Stimulated activated CD8-positive, alpha-beta memory T cell treated with anti-CD3 and anti-CD28 coated beads, Interleukin-4, amount 100 ng/mL, for 4 hours (primary cell): ENCODE measurements around the gene TNFAIP8.

Source experiments
- DNase-seq, 2 donors: peaks; one replicate each; pipeline ENCODE4 v3.0.0-alpha.2; 2020; ENCODE audit warnings: low read depth in 2 of 2, low spot score in 1 of 2

TNFAIP8 gene

DNA sequence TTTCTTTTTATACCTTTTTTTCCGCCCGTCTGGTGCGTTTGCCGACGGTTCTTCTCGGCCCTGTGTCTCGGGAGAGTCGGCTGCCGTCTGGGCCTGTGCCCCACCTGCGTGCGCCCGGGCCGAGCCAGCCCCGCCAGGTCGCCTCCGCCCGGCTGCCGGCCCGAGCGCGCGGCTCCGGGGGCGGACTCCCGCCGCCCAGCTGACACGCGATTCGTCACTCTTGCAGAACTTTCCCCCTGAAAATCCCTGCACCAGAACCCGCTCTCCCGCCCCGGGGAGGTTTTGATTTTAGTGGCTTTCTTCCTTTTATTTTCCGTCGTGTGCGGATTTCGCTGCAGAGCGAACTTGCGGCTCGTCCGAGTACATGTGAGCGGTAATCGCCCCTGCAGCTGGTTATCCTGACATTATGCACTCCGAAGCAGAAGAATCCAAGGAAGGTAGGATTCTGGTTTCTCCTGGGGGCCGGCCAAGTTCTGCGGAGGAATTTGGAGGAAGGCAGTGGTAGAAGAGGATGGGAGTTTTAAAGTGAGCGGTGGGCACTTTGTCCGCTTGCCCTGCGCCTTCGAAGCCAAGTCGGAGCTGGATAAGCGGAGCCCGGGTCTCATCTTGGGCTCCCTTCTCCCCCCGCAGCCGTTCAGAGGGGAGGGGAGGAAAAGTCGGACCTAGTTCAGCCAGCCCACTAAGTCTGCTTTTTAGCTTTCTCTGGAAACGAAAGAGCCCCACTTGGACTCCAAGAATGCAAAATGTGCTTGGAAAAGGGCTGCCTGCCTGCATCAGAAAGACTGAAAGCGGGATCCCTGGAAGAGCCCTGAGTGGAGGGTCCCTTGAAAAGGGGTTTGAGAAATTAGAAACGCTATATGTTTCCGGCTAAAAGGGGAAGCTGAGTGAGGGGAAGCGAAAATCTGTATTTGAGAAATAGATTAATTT, at the start of gene TNFAIP8:
TSS of gene TNFAIP8 (plus strand) at position 335 of the 927 bp plus-strand sequence. CDS start at position 407, 72 bp downstream.
- DNase-seq, result peak; percentile 44 to 50

DNA sequence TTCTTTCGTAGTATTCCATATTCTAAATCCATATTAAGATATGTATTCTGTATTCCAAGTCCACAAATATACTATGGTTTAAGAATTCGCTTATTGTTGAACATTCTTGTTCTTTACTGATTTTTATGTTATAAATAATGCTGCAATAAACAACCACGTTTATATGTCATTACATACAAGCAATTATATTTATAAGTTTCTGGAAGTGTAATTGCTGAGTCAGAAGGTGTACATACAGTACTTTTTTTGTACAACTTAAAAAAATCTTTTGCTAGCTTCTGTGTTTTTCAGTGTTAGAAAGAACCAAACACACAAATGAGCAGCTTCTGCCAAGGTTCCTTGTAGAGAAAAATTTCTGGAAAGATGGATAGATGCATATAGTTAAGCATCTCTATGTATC, 48.6 kb upstream of the TNFAIP8 start:
- DNase-seq, result no peak

DNA sequence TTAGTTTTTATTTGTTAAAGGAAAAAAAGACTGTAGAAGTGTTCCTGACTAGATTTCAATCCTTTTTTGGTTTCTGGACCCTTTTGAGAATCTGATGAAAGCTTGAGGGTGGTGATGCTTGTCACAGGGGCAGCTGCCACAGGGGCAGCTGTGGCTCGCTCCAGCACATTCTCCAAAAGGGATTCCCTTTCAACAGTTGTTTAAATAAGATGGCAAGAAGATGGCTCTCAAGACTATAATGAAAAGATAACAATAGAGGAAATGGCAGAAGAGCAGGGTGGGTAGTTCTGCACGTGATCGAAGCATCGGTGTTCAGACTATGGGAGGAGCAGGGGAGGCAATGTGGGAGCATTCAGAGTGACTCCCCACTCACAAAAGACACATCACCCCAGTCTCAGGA, 46.5 kb upstream of the TNFAIP8 start:
- DNase-seq, result no peak

DNA sequence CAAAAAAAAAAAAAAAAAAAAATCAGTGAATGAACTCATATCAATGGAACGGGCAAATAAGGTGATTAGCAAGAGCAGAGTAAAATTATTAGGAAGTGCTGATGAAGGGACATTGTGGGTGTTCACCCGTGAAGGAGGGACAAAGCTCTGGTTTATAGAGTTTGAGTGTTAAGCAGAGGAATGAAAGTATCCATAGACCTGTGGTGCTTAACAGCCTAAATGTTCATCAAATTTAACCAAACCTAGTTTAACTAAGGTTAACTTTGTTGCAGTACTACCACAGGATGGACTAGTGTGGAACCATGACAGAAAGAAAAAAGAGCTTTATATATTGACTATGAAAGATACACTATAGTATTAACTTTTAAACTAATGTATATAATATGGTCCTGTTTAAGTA, 44.1 kb upstream of the TNFAIP8 start:
- DNase-seq, result no peak

DNA sequence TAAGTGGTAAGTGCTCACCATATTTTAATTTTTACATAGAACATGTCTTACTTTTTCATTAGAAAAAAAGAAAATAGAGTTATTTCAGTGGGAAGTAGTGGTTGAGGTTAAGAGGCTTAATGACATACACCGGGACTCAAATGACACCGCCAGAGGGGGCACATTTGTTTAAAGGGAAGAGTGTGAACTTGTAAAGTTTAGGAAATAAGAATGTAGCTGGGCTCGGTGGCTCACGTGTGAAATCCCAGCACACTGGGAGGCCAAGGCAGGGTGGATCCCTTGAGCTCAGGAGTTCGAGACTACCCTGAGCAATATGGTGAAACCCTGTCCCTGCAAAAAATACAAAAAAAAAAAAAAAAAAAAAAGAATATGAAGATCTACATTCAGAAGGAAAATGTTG, 43.4 kb upstream of the TNFAIP8 start:
- DNase-seq, result no peak

DNA sequence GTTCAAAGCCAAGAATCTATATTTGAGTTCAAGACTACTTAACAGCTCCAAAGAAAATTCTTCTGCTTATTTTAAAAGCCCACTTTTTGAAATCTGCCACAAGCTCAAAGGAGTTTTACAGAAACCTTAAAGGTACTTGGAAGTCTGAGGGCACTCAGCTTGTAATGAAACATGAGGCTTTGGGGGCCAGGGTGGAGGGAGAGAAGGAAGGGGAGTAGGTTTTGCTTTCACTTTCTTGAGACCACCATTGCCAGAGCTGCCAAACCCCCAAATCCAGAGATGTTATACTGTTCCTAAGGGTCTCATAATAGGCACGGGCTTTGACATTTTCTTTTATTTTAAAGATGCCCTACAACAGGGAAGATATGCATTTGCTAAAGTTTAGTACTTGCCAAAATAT, 42.6 kb upstream of the TNFAIP8 start:
- no peak for DNase-seq

DNA sequence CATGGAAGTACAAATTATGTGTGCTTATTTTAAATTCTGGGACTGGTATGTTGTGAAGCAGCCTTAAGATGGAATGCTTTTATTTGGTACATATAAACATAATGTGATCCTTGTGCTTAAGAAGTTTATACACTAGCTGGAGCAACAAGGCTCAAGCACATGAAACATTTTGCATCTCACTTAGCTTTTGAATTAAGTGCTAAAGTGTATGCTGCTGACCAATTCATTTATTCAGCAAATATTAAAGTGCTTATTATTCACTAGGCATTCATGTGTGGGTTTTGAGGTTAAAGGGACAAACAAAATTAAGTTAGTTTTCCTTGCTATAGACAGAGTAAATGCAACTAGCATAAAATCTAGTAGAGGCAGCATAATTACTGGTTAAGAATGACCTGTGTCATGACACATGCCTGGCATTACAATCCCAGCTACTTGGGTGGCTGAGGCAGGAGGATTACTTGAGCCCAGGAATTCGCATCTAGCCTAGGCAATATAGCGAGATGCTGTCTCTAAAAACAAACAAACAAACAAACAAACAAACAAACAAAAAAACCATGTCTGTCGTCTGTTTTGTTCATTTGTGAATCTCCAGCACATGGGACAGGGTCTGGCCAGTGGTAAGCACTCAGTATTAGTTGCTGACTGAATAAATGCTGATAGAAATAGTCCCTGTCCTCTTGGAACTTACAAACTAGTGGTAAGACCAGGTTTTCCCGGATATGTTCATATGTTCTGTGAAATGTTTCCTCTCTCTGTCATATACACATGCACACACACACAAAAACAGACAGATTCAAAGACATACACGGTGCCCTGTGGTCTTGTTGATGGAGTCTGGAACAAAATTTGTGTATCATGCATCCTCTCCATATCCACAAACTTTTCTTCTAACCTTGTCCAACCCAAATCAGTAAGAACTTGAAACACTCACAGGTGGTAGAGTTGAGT, 41.9 kb upstream of the TNFAIP8 start:
- no peak for DNase-seq

DNA sequence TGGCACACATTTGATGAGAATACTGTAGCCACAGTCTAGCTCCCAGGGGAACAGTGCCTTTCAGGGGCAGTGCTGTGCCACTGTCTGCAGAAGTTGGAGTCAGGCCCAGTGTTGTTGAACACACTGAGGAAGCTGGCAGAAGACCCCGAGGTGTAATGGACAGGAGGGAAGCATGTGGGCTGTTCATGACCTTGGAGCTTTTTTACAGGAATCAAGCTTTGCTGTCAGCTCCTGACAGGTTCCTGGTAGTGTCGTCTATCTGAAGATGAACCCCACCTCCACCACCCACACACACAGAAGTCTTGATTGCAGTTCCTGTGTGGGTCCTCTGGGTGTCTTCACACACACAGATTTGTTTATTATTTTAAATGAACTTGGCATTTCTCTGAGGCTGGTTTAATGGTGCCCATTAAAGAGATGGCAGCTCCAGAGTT, 40.3 kb upstream of the TNFAIP8 start:
- peak in 1 of 2 donors; percentile 49 for DNase-seq

DNA sequence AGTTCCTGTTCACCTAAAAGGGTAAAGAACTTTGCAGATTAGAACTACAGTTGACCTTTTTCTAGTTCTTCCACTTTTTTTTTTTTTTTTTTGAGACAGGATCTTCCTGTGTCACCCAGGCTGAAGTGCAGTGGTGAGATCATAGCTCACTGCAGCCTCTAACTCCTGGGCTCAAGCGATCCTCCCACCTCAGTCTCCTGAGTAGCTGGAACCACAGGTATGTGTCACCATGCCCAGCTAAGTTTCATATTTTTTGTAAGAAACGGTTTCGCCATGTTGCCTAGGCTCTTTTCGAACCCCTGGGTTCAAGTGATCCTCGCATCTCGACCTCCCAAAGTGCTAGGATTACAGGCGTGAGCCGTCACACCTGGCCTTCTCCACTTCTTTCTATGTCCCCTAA, 39.7 kb upstream of the TNFAIP8 start:
- DNase-seq, result no peak

DNA sequence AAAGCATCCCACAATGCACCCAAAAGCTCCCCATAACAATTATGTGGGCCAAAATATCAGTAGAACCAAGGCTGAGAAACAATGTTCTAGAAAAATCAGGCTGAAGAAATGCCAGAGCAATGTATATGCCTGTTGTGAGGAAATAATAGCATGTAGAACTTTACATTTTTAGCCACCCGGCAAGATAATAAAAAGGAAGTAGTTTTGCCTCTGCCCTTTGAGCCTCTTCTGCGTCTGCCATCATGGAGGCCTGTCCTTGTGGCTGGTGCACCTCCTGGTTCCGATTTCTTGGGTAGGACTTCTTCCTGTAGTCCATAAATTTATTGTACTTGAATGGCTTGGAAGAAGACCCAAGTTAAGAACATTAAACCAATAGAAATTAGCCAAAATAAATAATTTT, 38.9 kb upstream of the TNFAIP8 start:
- no peak for DNase-seq

DNA sequence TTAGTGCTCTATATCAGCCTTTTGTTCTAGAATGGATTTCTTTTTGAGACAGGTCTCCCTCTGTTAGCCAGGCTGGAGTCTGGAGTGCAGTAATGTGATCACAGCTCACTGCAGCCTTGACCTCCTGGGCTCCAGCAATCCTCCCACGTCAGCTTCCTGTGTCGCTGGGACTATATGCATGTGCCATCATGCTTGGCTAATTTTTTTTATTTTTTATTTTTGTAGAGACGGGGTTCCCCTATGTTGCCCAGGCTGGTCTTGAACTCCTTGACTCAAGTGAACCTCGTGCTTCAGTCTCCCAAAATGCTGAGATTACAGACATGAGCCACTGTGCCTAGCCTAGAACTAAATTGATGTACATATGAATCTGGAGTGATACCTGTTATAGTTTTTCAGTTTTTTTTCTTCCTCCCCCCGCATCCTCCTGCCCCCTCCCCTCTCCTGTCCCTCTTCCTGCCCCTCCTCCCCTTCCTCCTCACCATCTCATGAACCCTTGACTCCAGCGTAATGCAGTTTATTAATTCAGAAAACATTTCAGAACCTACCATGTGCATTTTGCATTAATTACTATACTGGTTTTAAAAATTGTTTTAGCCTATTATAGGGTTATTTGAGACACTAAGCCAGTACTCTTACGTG, 37.4 kb upstream of the TNFAIP8 start:
- no peak for DNase-seq

DNA sequence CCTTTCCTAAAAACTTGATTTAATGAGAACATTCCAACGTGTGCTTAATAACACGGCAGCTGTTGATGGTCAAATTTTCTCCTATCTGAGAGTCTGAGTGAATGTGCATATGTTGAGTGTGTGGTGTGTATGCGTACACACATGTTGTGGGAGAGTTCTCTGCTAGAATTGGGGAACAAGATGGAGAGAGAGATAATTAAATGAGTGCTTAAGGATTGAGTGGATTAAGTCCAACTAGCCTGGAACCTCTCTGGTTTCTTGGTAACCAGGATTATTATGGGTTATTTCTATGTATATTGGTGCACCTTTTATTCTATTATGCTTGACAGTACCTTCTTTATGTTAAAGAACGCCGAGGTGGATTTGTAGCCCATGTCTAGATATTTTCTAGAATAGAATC, 36.4 kb upstream of the TNFAIP8 start:
- DNase-seq, result no peak

DNA sequence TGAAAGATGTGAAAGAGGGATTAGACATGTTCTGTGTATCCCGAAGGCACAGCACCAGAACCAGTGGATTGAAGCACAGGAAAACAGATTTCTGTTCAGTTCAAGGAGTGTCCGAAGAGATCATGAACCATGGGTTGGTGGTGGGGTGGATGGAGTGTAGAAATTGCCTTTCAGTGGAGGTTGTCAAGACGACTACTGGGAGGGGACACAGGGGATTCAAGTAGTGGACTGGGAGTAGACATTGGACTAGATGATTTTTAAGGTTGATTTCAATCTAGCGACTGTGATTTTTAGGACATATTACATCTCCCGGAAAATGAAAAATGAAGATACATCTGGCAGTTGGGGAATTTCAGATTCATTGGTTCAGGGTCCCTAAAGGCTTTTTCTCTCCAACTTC, 35.9 kb upstream of the TNFAIP8 start:
- DNase-seq, result no peak

DNA sequence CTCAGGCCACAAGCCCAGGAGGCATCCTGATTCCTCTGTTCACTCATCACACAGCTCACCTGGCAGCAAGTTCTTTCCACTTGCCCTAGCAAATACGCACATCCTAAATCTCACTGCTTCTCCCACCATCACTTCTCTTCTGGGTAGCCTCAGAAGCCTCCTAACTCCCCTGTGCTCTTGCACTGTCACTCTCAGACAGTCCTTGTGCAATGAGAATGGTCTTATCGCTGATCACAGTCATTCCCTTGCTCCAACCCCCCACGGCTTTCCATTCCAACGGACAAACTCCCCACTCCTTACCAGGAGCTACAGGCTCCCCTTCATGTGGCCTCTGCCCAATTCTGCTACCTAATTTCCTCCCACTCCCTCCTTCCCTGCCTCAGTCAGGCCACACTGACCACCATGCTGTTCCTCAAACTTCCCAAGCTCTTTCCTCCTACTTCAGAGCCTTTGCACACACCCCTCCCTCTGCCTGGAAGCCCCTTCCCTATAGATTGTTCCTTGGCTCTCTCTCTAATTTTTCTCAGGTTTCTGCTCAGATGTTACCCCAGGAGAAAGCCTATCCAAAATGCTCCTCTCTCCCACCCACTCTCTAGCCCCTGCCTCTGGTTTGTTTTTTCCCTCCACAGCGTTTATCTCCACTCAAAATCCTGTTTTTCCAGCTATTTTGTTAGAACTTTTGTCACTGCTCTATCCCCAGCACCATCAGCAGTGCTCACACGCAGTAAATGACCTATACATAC, 34.1 kb upstream of the TNFAIP8 start:
- no peak for DNase-seq

DNA sequence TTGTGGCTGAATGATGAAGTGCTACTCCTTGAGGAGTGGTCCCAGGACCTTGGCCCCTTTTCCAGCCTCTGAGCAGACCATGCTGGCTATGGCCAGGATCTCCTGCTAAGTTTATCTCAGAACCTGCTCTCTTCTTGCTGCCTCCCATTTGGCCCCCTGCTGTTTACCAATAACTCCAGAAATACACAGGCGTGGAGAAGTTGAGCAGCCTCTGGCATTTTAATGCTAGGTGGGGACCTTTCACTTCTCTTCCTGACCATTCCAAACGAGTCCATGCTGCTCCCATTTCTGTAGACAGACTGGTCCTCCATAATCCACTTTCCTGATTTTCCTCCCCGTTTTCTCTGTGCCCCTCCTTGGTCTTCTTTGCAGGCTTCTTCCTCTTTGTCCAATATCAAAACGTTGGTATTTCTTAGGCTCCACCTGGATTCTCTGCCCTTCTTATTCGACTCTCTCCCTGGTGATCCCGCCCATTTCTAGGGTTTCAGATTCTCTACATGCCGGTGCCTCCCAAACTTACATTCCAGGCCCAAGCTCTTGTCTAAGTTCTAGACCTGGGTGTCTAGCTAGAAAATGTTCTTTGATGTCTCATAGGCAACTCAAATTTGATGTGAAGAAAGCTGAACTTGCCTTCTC, 33.4 kb upstream of the TNFAIP8 start:
- no peak for DNase-seq

DNA sequence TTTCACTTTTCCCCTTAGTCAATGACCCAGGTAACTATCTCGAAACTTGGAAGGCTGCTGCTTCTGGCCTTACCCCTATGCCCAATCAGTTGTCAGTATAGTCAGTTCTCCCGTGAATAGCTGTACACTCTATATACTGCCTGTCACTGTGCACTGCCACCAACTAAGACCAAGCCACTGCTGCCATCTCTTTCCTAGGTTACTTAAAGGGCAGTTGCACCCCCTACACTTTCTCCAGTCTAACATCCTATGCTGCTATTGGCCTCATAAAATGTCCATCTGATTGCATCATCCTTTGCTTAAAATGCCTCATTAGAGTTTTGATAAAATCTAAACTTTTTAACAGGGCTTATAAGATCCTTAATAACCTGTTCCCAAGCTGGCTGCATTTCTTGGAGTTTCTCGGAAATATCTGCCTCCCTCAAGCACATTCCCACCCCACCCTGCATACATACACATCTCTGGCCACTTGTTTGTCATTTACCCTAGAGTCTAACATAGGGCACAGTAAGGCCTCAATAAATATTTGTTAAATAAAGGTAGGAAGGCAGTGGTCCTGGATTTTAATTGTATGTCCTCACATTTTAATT, 32.8 kb upstream of the TNFAIP8 start:
- DNase-seq, result no peak

DNA sequence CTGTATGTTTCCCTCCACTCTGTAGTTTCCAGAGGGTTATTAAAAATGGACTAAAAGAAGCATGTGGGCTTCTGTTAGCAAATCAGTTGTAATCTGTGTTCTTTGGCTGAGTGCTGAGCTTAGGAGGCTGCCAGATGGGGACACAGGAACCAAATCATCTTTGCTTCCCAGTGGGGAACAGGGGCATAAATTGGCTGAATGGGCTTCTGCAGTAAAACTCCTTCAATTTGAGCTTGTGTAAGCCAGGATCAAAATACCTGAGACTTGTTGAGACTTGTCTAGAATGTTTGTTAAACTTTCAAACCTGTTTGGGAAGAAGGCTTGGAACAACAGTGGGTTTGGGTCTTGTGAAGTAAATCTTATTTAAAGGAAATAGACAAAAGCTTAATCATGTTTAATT, 32.2 kb upstream of the TNFAIP8 start:
- DNase-seq, result no peak

DNA sequence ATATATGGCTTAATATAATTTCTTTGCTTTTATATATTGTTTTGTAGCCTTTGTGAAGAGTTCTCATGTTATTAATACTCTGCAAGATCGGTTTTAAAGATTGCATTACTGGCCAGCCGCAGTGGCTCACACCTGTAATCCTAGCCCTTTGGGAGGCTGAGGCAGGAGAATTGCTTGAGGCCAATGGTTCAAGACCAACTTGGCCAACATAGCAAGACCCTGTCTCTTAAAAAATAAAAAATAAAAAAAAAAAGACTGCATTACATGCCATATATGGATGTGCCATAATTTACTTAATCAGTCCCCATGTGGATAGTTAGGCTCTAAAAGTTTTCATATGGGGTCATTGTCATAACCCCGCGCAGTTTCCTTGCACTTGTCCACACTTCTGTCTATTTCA, 31.0 kb upstream of the TNFAIP8 start:
- no peak for DNase-seq

DNA sequence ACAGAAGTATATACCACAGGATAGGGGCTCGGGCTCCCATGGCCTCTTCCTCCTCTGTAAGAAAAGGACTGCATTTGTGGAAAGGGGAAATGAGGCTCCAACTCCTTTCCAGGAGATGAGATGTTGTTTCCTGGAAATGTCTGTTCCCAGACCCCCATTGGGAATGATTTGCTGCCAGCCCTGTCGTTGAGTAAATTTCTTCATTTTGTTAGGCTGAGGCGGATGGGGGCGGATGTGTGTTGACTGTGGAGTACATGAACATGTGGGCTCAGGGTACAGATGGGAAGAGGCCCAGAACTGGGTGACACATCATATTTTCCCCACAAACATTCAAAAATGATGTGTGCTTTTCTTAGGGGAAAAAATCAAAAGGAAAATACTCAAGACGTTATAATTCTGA, 28.8 kb upstream of the TNFAIP8 start:
- DNase-seq, result no peak
